HepG2 (cell line): ENCODE results near the gene ZNF653. TPM values are rescaled to one million over a fixed set of nuclear protein-coding genes. Genes with fewer than 3 reads are reported as not detected.

Experiments
- DNMT1 ChIP-seq: sonication (generic); formaldehyde crosslinking; IDR thresholded peaks from 2 replicates; pipeline ENCODE4 v1.5.1; 2020; ENCODE audit warnings: mild to moderate bottlenecking, missing genetic modification reagents
- HNRNPH1 ChIP-seq: fragments of 200-400 bp; formaldehyde crosslinking; optimal IDR thresholded peaks from 2 replicates; pipeline ENCODE3; 2017; ENCODE audit warnings: mild to moderate bottlenecking, low read depth, low read length
- MEF2D ChIP-seq: sonication (generic); formaldehyde crosslinking; IDR thresholded peaks from 2 replicates; pipeline ENCODE4 v1.5.1; 2020; ENCODE audit warnings: mild to moderate bottlenecking, missing genetic modification reagents
- MYNN ChIP-seq: sonication (generic); formaldehyde crosslinking; IDR thresholded peaks from 2 replicates; pipeline ENCODE4 v1.4.0; 2020; ENCODE audit warnings: mild to moderate bottlenecking, low read depth, missing genetic modification reagents
- RELA ChIP-seq: sonication (generic); formaldehyde crosslinking; IDR thresholded peaks from 2 replicates; pipeline ENCODE4 v1.4.0; 2020; ENCODE audit warnings: missing genetic modification reagents
- SAFB2 ChIP-seq: sonication (generic); formaldehyde crosslinking; IDR thresholded peaks from 2 replicates; pipeline ENCODE4 v1.5.1; 2020; ENCODE audit warnings: missing genetic modification reagents, low read depth, mild to moderate bottlenecking, borderline replicate concordance
- SMARCE1 ChIP-seq: fragments of 450-650 bp; IDR thresholded peaks from 2 replicates; pipeline ENCODE4 v1.6.1; 2017; ENCODE audit warnings: borderline replicate concordance
- SYNCRIP ChIP-seq: fragments of 200-400 bp; formaldehyde crosslinking; IDR thresholded peaks from 2 replicates; pipeline ENCODE4 v1.6.1; 2018; ENCODE audit warnings: mild to moderate bottlenecking, low read depth, low read length; ENCODE audit not compliant: insufficient read depth
- ZBTB20 ChIP-seq: sonication (generic); formaldehyde crosslinking; IDR thresholded peaks from 2 replicates; pipeline ENCODE4 v1.8.1; 2023; ENCODE audit warnings: missing genetic modification reagents, low read depth, mild to moderate bottlenecking, borderline replicate concordance
- ZNF614 ChIP-seq: IDR thresholded peaks from 2 replicates; pipeline ENCODE4 v1.6.1; 2018; ENCODE audit warnings: missing biosample characterization, missing genetic modification reagents, inconsistent platforms, borderline replicate concordance
- ZNF652 ChIP-seq: IDR thresholded peaks from 2 replicates; pipeline ENCODE4 v1.6.1; 2016; ENCODE audit warnings: low read depth, borderline replicate concordance
- ZNF709 ChIP-seq: sonication (generic); formaldehyde crosslinking; IDR thresholded peaks from 2 replicates; pipeline ENCODE4 v1.5.0; 2020; ENCODE audit warnings: mild to moderate bottlenecking, missing genetic modification reagents
- ZSCAN12 ChIP-seq: sonication (generic); formaldehyde crosslinking; IDR thresholded peaks from 2 replicates; pipeline ENCODE4 v1.9.0; 2021; ENCODE audit warnings: mild to moderate bottlenecking, missing genetic modification reagents
- polyA plus RNA-seq, 8 experiments: library from polyadenylated mRNA; depleted of rRNA in 3 of 8; stranded (reverse) in 7 of 8; unstranded in 1 of 8; fragments of >200 nt; fragmentation: Illumina TruSeq in 4 of 8; extraction: Trizol in 4 of 8; gene quantifications; 2 replicates each; pipeline versions ENCODE4 v1.2.1 to v1.2.3, GENCODE V29; 2011 to 2016; ENCODE audit warnings: low read depth in 4 of 8, missing spikeins in 1 of 8, mixed read lengths in 1 of 8; ENCODE audit not compliant: insufficient read depth in 1 of 8
- total RNA-seq, 5 experiments: library from RNA; depleted of rRNA; stranded (reverse); fragments of >200 nt; fragmentation: Illumina TruSeq; extraction: Trizol; gene quantifications; 2 replicates each; pipeline ENCODE4 v1.2.3, GENCODE V29; 2016; ENCODE audit warnings: low read depth in 1 of 5
- TF ChIP-seq, protein P1 (sequence below): sonication (generic); formaldehyde crosslinking; IDR thresholded peaks from 2 replicates; pipeline ENCODE4 v1.5.1; 2020; ENCODE audit warnings: missing genetic modification reagents, mild to moderate bottlenecking, borderline replicate concordance
- TF ChIP-seq, protein P2 (sequence below): sonication (generic); formaldehyde crosslinking; IDR thresholded peaks from 2 replicates; pipeline ENCODE4 v1.9.0; 2021; ENCODE audit warnings: missing genetic modification reagents, mild to moderate bottlenecking, borderline replicate concordance
- TF ChIP-seq, protein P3 (sequence below): sonication (generic); formaldehyde crosslinking; IDR thresholded peaks from 2 replicates; pipeline ENCODE4 v1.4.0; 2020; ENCODE audit warnings: mild to moderate bottlenecking, missing genetic modification reagents
- TF ChIP-seq, protein P4 (sequence below): sonication (generic); formaldehyde crosslinking; IDR thresholded peaks from 2 replicates; pipeline ENCODE4 v1.8.1; 2023; ENCODE audit warnings: mild to moderate bottlenecking, moderate library complexity, missing genetic modification reagents
- TF ChIP-seq, protein P5 (sequence below): sonication (generic); formaldehyde crosslinking; IDR thresholded peaks from 2 replicates; pipeline ENCODE4 v1.9.0; 2021; ENCODE audit warnings: mild to moderate bottlenecking, missing genetic modification reagents

The ZNF653 gene
- total and polyA plus RNA-seq, 2 of the 13 experiments (the other 11 are each of a cell fraction or from before 2014, with no cell fraction given), result 4.7 to 7.1 TPM

DNA sequence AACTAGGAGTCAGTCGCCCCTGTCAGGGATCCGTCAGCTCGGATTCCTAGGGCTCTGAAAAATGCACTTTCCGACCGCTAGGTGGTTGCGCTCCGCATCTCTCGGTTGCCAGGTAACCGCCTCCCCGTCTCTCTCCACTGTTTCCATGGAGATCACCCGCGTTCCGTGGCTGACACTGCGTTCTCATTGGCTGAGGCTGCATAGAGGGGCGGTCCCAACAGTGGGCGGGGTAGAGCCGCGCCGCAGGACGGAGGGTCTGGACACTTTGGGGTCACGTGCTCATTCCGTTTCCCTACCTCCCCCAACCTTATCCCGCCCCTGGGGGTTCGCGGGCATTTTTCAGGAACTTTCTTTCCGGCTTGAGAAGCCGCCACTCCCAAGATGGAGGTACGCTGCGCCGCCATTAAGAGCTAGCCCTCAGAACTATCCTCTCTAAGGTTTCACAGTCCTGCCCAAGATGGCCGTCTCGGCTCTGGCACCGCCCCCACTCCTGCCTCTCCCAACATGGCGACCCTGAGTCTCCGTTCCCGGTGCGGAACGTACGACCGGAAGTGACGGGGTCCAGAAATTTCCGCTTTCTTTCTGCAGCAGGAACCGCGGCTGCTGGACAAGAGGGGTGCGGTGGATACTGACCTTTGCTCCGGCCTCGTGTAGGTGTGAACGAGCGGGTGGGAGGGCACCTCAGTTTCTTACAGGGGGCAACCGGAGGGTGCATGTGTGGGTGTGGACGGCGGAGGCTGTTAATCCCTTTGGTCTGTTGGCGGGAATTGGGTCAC lies 70.4 kb downstream of the ZNF653 start, which contains the start of the genes ODAD3 and PRKCSH (continued):
- TF ChIP-seq ZNF709 (CRISPR knock-in tag), result peak; percentile 75
- TF ChIP-seq ZNF652 (CRISPR knock-in tag), result no peak
- no peak for TF ChIP-seq ZSCAN12 (CRISPR knock-in tag)
- no peak for TF ChIP-seq HNRNPH1
- TF ChIP-seq SMARCE1, result no peak
- TF ChIP-seq, protein P1, sequence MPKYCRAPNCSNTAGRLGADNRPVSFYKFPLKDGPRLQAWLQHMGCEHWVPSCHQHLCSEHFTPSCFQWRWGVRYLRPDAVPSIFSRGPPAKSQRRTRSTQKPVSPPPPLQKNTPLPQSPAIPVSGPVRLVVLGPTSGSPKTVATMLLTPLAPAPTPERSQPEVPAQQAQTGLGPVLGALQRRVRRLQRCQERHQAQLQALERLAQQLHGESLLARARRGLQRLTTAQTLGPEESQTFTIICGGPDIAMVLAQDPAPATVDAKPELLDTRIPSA (CRISPR knock-in tag), result 0 out of 2 replicates have a peak, but pooled peaks have one; percentile 60
- TF ChIP-seq SYNCRIP, result no peak
- TF ChIP-seq, protein P2, sequence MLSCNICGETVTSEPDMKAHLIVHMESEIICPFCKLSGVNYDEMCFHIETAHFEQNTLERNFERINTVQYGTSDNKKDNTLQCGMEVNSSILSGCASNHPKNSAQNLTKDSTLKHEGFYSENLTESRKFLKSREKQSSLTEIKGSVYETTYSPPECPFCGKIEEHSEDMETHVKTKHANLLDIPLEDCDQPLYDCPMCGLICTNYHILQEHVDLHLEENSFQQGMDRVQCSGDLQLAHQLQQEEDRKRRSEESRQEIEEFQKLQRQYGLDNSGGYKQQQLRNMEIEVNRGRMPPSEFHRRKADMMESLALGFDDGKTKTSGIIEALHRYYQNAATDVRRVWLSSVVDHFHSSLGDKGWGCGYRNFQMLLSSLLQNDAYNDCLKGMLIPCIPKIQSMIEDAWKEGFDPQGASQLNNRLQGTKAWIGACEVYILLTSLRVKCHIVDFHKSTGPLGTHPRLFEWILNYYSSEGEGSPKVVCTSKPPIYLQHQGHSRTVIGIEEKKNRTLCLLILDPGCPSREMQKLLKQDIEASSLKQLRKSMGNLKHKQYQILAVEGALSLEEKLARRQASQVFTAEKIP (CRISPR knock-in tag), result no peak
- TF ChIP-seq, protein P3, sequence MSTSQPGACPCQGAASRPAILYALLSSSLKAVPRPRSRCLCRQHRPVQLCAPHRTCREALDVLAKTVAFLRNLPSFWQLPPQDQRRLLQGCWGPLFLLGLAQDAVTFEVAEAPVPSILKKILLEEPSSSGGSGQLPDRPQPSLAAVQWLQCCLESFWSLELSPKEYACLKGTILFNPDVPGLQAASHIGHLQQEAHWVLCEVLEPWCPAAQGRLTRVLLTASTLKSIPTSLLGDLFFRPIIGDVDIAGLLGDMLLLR (CRISPR knock-in tag), result no peak
- no peak for TF ChIP-seq ZBTB20 (CRISPR knock-in tag)
- TF ChIP-seq MEF2D (CRISPR knock-in tag), result peak; percentile 61; the same call in 1 of the 2 replicates
- peak; percentile 84; the same call in 1 of the 2 replicates for TF ChIP-seq ZNF614 (CRISPR knock-in tag)
- TF ChIP-seq, protein P4, sequence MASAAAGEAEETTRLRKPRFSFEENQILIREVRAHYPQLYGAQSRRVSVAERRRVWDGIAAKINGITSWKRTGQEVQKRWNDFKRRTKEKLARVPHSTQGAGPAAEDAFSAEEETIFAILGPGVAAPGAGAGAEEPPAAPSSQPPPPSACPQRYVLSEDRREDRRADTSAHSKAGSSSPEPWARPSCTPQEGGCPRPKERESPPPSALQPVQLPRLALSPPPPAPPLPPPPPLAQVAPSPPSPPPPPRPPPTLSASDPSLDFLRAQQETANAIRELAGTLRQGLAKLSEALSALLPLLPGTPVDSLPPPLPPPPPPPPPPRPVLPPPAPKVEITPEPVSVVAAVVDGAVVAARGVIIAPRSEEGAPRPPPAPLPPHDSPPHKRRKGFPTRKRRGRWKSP (CRISPR knock-in tag), result no peak
- TF ChIP-seq, protein P5, sequence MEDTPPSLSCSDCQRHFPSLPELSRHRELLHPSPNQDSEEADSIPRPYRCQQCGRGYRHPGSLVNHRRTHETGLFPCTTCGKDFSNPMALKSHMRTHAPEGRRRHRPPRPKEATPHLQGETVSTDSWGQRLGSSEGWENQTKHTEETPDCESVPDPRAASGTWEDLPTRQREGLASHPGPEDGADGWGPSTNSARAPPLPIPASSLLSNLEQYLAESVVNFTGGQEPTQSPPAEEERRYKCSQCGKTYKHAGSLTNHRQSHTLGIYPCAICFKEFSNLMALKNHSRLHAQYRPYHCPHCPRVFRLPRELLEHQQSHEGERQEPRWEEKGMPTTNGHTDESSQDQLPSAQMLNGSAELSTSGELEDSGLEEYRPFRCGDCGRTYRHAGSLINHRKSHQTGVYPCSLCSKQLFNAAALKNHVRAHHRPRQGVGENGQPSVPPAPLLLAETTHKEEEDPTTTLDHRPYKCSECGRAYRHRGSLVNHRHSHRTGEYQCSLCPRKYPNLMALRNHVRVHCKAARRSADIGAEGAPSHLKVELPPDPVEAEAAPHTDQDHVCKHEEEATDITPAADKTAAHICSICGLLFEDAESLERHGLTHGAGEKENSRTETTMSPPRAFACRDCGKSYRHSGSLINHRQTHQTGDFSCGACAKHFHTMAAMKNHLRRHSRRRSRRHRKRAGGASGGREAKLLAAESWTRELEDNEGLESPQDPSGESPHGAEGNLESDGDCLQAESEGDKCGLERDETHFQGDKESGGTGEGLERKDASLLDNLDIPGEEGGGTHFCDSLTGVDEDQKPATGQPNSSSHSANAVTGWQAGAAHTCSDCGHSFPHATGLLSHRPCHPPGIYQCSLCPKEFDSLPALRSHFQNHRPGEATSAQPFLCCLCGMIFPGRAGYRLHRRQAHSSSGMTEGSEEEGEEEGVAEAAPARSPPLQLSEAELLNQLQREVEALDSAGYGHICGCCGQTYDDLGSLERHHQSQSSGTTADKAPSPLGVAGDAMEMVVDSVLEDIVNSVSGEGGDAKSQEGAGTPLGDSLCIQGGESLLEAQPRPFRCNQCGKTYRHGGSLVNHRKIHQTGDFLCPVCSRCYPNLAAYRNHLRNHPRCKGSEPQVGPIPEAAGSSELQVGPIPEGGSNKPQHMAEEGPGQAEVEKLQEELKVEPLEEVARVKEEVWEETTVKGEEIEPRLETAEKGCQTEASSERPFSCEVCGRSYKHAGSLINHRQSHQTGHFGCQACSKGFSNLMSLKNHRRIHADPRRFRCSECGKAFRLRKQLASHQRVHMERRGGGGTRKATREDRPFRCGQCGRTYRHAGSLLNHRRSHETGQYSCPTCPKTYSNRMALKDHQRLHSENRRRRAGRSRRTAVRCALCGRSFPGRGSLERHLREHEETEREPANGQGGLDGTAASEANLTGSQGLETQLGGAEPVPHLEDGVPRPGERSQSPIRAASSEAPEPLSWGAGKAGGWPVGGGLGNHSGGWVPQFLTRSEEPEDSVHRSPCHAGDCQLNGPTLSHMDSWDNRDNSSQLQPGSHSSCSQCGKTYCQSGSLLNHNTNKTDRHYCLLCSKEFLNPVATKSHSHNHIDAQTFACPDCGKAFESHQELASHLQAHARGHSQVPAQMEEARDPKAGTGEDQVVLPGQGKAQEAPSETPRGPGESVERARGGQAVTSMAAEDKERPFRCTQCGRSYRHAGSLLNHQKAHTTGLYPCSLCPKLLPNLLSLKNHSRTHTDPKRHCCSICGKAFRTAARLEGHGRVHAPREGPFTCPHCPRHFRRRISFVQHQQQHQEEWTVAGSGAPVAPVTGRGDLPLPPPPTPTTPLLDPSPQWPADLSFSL, result no peak
- TF ChIP-seq MYNN (CRISPR knock-in tag), result no peak
- TF ChIP-seq DNMT1 (CRISPR knock-in tag), result 0 out of 2 replicates have a peak, but pooled peaks have one; percentile 54
- TF ChIP-seq SAFB2, result peak; percentile 77; the same call in 1 of the 2 replicates
- peak; percentile 23; the same call in 1 of the 2 replicates for TF ChIP-seq RELA (CRISPR knock-in tag)
